Activated CD4-positive, alpha-beta T cell treated with anti-CD3 and anti-CD28 coated beads, Interleukin-2, Interleukin-6, amounts not matched to agents 100 ng/mL and 50 ng/mL, durations not matched to agents 16 hours and 8 hours (primary cell): ENCODE data around the gene LLGL1.

Experiments
- DNase-seq: peaks from one replicate; pipeline ENCODE4 v3.0.0-alpha.2; 2020

The LLGL1 gene

DNA sequence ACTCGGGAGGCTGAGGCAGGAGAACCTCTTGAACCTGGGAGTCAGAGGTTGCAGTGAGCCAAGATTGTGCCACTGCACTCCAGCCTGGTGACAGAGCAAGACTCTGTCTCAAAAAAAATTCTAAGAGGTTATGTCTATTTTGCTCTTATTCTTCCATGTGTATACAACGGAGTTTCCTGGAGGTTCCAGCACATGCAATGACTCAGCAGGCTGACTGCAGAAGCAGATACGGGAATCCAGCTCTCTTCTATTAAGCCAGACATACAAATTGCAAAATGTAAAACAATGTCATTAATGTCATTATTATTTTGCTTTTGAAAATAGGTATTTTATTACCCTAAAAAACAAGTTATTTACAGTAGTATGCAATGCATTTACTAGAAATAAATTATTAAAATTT is 53.4 kb downstream of the LLGL1 start:
- DNase-seq, result no peak

DNA sequence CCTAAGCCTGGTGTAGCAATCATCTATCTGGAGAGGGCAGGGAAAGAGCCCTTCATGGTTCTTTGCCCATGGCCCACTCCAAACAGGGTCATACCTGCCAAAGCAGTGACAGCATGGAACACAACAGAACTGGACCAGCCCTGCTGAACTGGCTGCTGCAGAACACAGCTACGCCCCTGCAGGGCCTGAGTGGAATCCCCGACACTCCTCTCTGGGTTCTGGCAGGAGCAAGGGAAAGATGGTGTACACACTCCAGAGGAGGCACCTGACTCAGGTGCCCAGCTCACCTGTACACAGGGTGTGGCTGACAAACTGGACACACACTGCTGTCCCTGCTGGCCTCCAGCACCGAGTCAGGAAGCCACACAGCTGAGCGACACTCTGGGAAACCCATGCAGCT is 54.8 kb downstream of the LLGL1 start:
- DNase-seq, result no peak

- no peak for DNase-seq
Observed at GRCh38 chr17:18280766-18281371, 55.4 kb downstream of the LLGL1 start.

DNA sequence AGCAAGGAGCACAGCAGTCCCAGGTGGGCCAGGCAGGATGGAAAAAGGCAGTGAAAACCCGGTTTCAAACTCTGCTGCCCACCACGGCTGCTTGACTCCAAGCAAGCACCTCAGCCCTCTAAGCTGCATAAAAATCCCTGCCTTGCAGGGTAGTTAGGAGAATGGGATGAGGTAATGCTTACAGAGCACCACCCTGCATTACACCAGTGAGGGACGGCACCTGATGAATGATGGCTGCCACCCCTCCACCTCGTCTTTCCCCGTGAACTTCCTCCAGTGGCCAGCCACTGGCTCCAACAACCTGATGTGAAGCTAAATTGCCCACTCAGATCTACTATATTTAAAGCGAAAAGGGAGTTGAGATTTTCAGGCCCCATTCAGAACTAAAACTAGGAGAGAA is 56.4 kb downstream of the LLGL1 start:
- DNase-seq, result no peak

DNA sequence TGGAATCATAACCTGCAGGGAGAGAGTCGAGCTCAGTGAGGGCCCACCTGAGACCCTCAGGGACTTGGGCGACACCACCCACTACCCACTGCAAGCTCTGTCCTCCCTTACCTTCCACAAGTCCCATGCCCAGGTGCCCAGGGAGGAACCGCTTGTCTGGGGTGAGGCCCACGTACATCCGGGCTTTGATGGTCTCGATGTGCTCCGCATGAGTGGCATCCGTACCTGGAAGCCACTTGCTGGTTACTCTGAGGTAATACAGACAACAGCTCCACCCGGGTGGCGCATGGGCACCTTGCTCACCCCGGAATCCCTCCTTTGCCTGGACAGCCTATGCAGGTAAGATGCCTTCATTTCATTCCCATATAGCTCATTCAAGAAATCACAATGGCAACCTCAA is 59.9 kb downstream of the LLGL1 start:
- DNase-seq, result no peak

DNA sequence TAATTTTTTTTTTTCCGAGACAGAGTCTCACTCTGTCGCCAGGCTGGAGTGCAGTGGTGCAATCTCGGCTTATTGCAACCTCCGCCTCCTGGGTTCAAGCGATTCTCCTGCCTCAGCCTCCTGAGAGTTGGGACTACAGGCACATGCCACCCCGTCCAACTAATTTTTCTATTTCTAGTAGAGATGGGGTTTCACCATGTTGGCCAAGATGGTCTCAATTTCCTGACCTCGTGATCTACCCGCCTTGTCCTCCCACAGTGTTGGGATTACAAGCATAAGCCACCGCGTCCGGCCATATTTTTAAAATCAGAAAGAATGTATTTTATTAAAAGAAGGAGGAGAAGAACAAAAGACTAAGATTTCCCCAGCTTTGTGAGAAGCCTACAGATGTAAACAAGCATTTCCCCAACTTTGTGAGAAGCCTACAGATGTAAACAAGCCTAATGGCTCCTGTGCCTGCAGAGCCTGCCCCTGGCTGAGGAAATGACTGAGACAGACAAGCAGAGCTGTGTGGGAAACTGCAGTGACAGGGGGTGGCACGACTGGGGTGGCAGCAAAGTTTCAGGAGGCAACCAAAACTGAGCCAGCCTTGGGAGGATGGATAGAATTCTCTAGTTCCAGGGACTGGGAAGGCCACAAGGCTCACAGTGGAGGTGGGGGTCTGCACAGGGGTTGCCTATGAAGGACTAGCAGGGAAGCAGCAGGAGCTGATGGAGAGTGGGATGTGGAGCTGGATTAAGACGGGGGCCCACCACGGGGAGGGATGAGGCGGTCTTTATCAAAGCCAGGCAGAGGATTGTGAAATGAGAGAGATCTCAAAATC is 66.5 kb downstream of the LLGL1 start:
- no peak for DNase-seq
